GM21360 (cell line): ENCODE measurements around the gene TAF6.

Experiments
- ATAC-seq: cut with Tn5 transposase; IDR thresholded peaks from one replicate; pipeline ENCODE4 v1.9.1; 2021; ENCODE audit warnings: mild to moderate bottlenecking, moderate library complexity; ENCODE audit not compliant: unreplicated experiment

TAF6 gene

DNA sequence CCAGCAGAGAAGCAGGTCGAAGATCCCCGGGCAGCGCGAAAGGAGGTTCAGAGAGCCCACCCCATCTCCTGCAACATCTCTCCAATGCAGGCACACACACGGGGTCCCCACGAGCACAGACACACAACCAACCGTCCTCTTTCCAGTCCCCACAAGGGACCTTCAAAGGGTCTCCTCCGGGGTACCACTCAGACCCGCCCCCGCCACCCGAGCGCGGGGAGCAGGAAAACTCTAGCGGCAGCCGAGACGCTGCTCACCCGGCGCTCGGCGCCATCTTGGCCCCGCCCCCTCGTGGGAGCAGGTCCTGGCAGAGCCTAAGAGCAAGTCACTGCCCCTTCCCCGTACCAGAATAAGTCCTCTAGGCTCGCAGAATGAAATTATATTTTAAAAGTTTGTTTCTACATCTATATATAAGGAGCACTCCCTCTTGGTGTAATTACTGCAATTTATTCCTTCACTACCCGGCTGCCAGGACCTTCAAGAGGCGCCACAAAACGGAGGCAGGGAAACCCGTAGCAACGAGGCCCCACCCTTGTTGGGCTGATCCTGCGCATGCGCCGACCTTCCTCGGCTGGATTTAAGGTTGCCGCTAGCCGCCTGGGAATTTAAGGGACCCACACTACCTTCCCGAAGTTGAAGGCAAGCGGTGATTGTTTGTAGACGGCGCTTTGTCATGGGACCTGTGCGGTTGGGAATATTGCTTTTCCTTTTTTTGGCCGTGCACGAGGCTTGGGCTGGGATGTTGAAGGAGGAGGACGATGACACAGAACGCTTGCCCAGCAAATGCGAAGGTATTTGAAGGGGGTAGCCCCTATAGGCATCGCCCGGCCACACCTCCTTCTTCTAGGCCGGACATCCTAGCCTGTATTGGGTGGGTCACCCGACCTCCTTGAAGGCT lies at the start of gene TAF6, which contains the start of gene CNPY4:
TAF6 (minus strand) TSS at position 287 of the 898 bp plus-strand sequence. CDS start 5,149 bp downstream, outside the sequence.
CNPY4 (plus strand) TSS at position 563 of the 898 bp plus-strand sequence; CDS start at position 674, 111 bp downstream.
- ATAC-seq: peak; percentile 54

DNA sequence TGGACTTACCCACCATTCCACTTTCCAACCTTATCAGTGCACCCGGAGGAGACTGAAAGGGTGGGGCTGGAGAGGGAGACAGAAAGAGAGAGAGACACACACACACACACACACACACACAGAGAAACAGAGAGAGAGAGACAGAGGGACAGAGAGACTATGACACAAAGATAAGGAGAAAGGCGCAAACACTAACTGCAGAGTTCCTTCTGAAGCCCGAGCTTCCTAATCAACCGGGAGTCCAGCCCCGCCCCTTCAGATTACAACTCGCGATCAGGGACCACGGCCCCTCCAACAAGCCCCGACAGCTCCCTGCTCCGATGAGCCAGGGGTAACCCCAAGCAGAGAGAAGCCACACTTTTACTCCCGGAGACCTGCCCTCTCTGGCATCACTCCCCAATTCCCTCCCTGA lies 48.8 kb upstream of the TAF6 start:
- no peak for ATAC-seq

DNA sequence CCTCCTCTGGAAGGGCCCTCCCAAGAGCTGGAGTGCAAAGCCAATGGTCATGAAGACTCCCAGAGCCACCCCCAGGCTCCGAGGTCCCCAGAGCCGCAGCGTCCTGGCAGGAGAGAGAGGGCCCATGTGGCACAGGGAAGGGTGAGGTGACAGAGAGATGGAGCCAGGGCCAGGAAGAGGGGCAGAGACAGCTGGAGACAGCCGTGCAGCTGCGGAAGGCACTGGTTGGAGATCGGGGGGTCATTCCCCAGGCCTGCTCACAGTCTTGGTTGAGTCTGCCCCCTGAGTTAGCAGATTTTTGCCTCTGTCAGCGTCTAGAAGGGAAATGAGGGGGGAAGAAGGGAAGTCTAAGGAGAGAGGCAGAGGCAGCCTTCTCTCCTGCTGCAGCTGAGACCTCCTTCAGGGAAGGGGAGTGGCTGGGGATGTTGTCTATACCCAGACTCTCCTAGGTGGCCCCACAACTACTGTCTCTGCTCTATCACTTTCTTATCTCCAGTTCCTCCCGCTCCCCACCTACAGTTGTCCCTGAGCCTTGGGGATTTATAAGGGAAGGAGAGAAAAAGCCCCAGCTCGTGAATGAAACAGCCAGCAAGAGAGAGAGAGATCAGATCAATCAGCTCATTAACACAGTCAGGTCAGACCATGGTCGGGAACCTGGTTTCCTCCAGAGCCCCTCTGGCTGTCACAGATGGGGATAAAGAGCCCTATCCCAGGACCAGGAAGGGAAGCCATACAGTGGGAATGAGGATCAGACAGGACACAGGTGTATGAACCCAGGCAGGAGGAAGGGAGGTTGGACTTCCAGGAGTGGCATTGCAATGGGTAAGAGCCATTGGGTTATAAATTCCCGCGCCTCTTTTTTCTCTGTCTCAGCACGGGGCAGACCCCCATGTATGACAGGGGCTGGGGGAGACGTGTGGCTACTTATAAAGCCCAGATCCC lies 48.1 kb upstream of the TAF6 start:
- ATAC-seq: no peak

DNA sequence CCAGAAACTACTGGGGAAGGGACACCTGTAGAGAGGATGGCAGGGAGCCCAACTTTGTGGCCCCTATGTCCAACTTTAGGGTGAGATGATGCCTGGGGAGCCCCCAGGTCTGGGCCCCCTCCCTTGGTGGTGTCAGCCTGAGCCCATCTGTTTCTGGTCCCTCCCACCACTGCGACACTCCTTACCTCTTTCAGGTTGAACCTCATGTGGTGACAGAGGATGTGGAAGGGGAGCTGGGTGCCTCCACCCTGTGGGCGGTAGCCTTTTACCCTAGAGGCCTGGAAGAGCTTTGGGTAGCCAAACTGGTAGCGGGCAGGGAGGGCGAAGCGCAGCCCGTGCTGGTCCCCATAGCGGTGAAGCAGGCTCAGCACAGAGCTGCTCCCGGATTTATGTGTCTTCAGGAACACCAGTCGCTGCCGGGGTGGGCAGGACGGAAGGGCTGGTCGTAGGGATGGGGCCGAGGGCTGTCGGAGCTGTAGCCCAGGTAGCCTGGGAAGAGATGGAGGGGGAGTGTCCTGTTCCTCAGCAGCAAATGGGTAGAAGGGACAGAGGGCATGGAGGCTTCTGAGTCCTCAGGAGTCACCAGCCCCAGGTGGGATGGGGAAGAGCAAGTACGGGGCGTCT lies 47.3 kb upstream of the TAF6 start:
- no peak for ATAC-seq

DNA sequence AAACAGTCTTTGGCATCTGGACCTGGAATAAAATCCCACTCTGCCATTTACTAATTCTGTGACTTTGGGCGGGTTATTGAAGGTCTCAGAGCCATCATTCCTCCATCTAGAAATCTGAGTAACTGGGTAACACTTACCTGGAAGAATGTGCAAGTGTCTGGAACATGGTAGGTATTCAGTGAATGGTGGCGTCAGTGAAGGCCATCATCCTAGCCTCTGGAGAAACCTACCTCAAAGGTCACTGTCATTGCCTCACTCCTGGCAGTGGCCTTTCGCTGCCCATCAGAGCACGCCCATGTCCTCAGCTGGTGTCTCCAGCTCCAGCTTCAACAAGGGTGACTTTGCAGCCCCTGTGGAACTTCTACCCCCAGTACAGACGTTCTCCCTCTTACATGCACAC lies 44.7 kb upstream of the TAF6 start:
- ATAC-seq: no peak

DNA sequence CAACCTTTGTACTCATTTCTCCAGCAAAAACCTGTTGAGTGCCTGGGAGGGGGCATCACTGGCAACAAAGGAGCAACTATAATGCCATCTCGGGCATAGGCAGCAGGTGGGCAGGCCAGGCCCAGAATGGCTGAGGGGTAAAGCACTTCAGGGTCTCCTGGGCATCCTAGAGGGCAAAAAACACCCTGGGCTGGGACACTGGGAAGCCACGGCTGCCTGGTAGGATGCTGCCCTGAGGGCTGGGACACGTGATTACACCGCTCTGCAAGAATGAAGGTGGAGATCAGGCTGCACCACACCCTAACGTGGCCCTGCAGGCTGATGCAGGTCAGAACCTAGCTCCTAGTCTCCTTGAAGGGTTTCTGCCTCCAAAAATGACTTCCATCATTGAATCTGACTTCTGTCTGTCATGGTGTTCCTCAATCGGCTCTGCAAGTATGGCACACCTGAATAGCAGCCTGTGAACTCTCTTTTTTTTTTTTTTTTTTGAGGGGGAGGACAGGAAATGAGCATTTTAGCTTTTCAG lies 43.9 kb upstream of the TAF6 start:
- ATAC-seq: no peak

DNA sequence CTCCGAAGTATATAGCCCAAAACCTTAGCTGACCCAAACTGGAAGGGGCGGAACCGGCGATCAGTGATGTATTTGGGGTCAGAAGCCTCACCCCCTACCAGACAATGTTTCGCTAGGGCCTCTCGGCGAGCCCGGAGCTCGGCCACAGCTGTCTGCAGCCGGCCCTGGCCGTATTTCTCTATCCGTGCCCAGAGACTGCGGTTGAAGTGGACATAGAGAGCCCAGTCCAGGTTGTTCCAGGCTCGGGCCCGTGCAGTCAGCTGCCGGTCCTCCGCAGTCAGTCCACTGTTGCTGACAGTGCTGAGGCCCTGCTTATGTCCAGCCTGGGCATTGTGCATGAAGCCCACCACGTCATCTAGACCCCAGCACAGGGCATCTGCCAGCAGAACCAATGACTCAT lies 40.9 kb upstream of the TAF6 start:
- no peak for ATAC-seq

DNA sequence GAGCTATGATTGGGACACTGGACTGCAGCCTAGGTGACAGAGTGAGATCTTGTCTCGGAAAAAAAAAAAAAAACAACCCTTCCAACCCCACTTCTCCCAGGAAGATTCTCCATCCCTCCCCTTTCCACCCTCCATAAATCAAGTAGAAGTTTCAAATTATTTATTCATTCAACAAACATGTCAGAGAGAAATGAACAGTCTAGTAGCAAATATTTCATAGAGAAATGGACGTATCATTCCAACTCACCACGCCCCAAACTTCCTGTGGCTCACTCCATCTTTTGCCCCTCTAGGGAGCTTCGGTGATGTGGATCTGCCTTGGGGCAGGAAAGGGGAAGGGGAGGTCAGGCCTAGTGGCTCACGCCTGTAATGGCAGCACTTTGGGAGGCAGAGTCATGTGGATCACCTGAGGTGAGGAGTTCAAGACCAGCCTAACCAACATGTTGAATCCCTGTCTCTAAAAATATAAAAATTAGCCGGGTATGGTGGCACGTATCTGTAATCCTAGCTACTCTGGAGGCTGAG lies 40.0 kb upstream of the TAF6 start:
- ATAC-seq: no peak

DNA sequence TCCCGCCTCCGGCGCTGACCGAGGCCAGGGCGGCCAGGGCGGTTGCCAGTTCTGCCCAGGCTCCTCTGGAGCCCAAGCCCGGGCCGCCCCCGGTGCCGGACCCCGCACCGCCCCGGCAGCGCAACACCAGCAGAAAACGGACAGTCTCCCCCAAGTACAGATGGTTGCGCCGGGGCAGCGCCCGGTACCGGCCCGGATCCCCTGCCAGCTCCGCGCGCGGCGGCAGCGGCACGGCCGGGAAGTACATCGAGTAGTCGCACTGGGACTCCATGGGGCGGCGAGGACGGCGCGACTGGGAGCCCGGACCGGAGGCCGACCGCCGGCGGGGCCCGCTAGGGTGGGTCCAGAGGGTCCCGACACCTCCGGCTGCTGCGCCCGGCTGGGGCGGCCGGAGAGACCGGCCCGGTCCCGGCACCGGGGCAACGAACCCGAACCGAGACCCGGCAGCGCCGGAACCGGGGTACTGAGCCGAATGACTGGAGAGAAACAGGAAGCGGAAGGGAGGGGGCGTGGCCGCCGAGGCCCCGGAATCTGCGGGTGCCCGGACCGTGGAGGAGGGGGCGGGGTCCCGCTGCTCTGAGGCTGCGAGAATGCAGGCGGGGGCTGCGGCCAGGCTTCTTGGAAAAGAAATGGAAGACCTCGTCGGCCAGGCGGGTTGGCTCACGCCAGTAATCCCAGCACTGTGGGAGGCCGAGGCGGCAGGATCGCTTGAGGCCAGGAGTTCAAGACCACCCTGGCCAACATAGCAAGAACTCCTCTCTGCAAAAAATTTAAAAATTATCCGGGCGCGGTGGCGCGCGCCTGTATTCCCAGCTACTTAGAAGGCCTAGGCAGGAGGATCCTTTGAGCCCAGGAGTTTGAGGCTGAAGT lies 39.3 kb upstream of the TAF6 start, which contains the start of gene TRAPPC14:
TRAPPC14 (minus strand) TSS at position 495 of the 870 bp plus-strand sequence; CDS start at position 271, 224 bp downstream.
- ATAC-seq: peak; percentile 45

DNA sequence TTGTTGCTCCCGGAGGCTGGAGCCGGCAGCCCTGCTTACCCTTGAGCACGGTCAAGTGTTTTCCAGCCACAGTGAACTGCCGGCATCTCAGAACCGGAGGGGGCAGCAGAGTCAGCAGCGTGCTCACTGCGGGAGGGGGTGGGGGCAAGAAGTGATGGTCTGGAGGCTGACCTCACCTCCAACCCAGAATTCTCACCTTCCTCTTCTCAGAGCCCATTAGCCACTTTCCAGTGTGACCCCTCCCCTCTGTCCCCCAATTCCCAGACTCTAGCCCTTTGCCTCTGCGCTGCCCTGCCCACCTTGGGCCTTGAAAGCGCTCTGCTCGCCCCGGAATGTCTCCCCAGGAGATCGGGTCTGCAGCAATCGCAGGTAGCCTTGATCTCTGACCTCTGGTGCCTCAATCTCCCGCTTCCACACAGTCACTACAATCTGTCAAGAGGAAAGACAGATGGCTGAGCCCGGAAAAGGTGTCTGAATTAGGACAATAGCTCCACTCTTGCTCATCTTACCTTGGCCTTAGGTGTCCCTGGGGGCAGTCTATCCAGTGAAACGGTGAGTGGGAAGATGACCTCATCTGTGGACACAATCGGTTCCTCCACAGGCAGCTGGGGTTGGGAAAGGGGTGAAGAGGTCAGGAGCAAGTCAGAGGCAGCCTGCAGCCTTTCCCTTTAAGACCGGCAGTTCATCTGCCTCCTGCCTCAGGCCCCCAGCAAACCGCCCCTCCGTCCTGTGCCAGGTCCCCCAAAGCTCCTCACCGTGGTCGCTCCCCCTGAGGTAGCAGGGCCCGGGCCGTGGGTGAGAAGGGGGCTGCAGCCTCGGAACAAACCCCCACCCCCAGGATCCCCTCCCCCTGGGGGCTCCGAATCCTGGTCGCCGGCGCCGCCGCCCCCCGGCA lies 38.4 kb upstream of the TAF6 start:
- ATAC-seq: no peak

DNA sequence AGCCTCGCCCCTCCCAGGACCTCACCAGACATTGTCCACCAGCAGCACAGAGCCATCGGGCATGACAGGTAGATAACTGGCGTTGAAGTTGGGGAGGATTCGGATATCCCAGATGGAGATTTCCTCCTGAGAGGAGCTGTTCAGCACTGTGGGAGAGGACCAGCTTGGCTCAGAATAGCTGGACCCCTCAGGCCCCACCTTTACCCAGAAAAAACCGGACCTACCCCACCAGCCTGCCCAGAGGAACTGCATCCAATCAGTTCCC lies 37.8 kb upstream of the TAF6 start:
- ATAC-seq: no peak

DNA sequence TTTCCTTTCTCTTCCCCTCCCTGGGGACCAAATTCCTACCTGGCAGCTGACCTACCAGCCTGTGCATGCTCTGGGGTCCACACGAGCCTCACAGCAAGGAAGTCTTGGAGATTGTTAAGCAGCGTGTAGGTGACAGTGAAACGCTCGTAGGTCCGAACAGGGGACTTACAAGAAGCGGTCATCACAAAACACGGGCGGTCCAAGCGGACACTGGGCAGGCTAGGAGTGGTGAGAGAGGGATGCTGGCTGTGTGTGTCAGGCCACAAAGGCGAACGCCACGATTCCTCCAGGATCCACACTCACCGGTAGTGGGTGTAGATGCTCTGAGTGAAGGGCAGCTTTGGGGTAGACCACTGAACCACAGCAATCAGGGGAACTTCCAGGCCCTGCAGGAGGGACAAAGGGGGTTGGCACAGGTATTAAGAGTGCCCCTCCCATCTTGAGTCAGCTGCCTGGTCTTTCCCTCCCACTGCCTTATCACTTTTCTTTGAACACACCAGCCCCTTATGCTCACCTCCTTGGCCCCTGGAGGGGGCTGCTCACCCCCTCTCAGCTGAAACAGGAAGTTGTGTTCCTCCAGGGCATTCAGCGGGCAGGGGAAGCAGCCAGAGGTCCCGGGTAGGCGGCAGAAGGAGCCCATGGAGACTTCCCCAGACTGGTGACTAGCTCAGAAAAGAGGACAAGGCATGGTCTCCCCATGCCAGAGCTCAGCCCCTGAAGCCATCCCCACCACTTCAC lies 37.3 kb upstream of the TAF6 start:
- ATAC-seq: no peak

DNA sequence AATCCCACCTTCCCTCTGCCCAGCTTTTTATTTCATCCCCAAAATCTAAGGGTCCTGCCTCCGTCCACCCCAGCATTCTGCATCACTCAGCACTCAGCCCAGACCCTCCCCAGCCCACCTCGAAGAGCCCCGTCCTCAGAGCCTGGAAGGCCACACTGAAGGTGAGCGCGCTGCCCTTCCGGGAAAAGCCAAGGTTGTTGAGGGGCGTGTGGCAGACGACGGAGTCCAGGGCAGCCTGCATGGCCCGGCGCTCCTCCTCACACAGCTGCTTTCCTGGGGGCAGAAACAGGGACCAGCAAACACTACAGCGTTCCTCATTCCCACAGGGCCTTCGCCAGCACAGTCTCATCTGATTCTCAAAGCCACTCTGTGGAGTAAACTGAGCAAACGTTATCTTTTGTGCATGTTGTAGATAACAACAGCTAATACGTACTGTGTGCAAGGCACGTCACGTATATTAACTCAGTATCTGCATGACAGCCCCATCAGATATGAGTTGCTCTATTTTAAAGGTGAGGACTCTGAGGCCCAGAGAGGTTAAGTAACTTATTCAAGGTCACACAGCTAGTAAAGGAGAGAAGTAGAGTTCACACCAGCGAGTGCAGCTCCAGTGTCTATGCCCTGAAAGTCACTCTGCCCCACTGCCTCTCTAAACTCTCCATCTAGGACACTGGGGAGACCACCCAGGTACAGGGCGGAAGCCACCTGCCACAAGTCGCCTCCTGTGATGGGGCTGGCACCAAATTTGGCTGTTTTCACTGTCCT lies 36.6 kb upstream of the TAF6 start:
- ATAC-seq: no peak

DNA sequence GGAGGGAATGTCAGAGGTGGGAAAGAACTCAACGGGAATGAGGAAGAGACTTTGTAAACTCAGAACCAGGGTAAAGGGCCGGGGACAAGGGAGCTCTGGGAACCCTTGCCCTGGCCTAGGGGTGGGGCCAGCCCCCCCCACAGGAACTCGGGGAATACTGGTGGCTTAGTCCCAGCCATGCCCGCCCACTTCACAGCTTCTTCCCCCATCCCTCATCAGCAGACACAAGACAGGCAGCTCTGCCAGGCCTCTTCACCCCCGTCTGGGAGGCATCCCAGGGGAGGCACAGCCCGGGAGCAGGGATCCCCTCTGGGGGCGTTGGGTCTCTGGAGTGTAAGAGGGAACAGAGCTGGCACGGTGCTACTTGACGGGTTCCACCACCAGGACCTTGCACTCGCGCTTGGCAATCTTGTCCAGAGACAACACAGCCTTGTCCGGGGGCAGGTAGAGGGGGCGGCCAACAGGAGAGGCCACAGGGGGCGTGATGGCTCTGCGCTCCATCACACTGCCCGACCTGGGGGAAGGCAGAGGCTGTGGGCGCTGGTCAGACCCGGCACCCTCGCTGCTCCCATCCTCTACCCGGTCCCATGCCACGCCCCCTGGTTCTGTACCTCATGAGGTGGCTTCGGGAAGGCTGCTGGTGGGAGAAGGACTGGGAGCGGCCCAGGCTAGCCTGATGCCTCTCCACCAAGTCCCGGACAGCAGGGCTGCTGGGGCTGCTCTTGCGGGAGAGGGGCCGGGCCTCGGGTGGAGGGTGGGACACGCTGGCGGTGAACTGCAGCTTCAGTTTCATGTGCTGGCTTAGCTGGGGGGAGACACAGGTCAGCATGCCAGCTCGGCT lies 35.7 kb upstream of the TAF6 start:
- ATAC-seq: no peak

DNA sequence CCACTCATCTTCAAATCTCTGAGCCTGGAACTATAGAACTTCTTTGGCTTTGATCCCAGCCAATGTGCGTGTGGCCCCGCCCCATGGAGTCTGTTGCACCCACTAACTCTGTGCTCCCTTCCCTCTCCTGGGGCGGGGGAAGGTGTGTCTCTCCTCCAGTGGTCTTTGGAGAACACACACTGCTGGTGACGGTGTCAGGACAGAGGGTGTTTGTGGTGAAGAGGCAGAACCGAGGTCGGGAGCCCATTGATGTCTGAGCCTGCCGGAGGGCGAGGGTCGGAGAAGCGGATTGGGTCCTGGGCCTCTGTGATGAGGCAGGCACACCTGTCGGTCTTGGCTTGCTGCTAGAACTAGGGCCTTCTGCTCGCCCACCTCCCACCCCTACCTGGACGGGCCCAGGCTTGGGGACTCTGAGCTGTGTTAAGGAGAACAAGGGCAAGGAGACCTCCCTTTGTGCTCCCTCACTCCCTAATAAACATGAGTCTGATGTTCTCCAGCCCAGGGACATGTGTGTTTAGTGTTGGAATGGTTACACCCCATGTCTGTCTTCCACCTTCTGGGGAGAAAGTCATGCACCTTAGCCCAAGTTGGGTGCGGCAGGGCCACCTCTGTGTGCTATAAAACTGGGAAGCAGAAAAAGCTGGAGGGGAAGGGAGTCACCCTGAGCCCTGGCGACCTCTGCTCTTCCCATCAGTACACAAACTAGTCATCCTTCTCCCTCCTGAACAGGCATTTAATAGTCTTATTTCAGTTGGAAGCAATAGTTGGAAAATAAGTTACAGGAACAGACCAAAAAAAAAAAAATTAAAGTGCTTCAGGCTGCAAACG lies 34.8 kb upstream of the TAF6 start:
- no peak for ATAC-seq
